ENCODE data around the gene TNK1.

DNA sequence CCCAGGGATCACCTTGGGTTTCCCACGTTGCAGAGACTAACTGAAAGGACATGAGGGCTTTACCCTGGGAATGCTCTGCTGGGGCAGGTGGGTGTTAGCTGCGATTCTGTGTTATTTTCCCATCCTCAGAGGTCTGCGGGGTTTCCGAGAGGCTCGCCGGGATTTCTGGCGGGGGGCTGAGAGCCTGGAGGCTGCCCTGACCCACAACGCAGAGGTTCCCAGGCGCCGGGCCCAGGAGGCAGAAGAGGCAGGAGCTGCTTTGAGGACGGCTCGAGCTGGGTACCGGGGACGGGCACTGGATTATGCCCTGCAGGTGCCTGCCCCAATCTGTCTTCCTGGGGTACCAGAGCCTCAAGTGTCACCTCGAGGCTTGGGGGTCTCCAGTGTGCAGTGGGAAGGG lies 37.6 kb upstream of the TNK1 start:
- TF ChIP-seq, protein P1, sequence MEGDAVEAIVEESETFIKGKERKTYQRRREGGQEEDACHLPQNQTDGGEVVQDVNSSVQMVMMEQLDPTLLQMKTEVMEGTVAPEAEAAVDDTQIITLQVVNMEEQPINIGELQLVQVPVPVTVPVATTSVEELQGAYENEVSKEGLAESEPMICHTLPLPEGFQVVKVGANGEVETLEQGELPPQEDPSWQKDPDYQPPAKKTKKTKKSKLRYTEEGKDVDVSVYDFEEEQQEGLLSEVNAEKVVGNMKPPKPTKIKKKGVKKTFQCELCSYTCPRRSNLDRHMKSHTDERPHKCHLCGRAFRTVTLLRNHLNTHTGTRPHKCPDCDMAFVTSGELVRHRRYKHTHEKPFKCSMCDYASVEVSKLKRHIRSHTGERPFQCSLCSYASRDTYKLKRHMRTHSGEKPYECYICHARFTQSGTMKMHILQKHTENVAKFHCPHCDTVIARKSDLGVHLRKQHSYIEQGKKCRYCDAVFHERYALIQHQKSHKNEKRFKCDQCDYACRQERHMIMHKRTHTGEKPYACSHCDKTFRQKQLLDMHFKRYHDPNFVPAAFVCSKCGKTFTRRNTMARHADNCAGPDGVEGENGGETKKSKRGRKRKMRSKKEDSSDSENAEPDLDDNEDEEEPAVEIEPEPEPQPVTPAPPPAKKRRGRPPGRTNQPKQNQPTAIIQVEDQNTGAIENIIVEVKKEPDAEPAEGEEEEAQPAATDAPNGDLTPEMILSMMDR (IDR thresholded peaks at IDR 0.05 in 8 of 11, conservative IDR thresholded peaks at IDR 0.05 in 3 of 11): no peak
- peak in 2 of 3 donors; percentile 9 to 62 for TF ChIP-seq POLR2AphosphoS5 (IDR thresholded peaks at IDR 0.05)
